Fibroblast of lung (primary cell): ENCODE results near the gene PRIM1. TPM values are rescaled to one million over a fixed set of nuclear protein-coding genes. Genes with fewer than 3 reads are reported as not detected.

Experiments
- DNase-seq, 2 donors: peaks; one replicate each; pipeline versions ENCODE4 v3.0.0 to v3.0.0-alpha.2; 2010; ENCODE audit warnings: low read depth in 2 of 2
- H2AFZ ChIP-seq: 2 replicates; pipeline ENCODE4 v1.5.1; 2012; ENCODE audit warnings: low read length, control low read depth, inconsistent platforms
- H3K27ac ChIP-seq: 2 replicates; pipeline ENCODE4 v1.5.1; 2011; ENCODE audit warnings: low read length, control low read depth; ENCODE audit not compliant: insufficient read depth
- H3K27me3 ChIP-seq: 2 replicates; pipeline ENCODE4 v1.5.1; 2011; ENCODE audit warnings: mild to moderate bottlenecking, low read length; ENCODE audit not compliant: control insufficient read depth, insufficient read depth
- H3K36me3 ChIP-seq: 2 replicates; pipeline ENCODE4 v1.5.1; 2011; ENCODE audit warnings: low read length; ENCODE audit not compliant: control insufficient read depth, insufficient read depth
- H3K4me1 ChIP-seq: 2 replicates; pipeline ENCODE4 v1.5.1; 2011; ENCODE audit warnings: low read length; ENCODE audit not compliant: control insufficient read depth, insufficient read depth; ENCODE audit errors: extremely low read depth
- H3K4me2 ChIP-seq: 2 replicates; pipeline ENCODE4 v1.5.1; 2011; ENCODE audit warnings: low read length, control low read depth; ENCODE audit not compliant: insufficient read depth; ENCODE audit errors: extremely low read depth
- H3K4me3 ChIP-seq, 4 experiments: fragments of 200-600 bp in 1 of 4; sonication (generic) in 1 of 4; replicated peaks in 1 of 4; 2 replicates each; pipeline ENCODE4 v1.5.1; 2011 to 2016; ENCODE audit warnings: low read length in 4 of 4, low read depth in 3 of 4, mild to moderate bottlenecking in 3 of 4, control low read depth in 2 of 4, inconsistent platforms in 1 of 4, mixed read lengths in 1 of 4; ENCODE audit not compliant: insufficient read depth in 1 of 4; ENCODE audit errors: control extremely low read depth in 1 of 4
- H3K79me2 ChIP-seq: 2 replicates; pipeline ENCODE4 v1.5.1; 2012; ENCODE audit warnings: mild to moderate bottlenecking, low read length, inconsistent platforms; ENCODE audit not compliant: control insufficient read depth, insufficient read depth
- H3K9ac ChIP-seq: 2 replicates; pipeline ENCODE4 v1.5.1; 2011; ENCODE audit warnings: mild to moderate bottlenecking, low read length, control low read depth; ENCODE audit not compliant: insufficient read depth
- H3K9me3 ChIP-seq: 2 replicates; pipeline ENCODE4 v1.5.1; 2012; ENCODE audit warnings: low read depth, low read length; ENCODE audit not compliant: control insufficient read depth, insufficient read depth
- H4K20me1 ChIP-seq: 2 replicates; pipeline ENCODE4 v1.5.1; 2011; ENCODE audit warnings: low read length; ENCODE audit not compliant: control insufficient read depth, insufficient read depth; ENCODE audit errors: extremely low read depth
- EZH2 ChIP-seq: IDR thresholded peaks from 2 replicates; pipeline ENCODE4 v1.5.1; 2012; ENCODE audit warnings: low read length, control low read depth, mild to moderate bottlenecking; ENCODE audit errors: missing control alignments
- polyA plus RNA-seq, 2 donors: library from polyadenylated mRNA; depleted of rRNA in 1 of 2; stranded (reverse) in 1 of 2; unstranded in 1 of 2; fragments of >200 nt; gene quantifications; 2 replicates each; pipeline ENCODE4 v1.2.1, GENCODE V29; 2011 to 2012; ENCODE audit warnings: missing spikeins in 1 of 2
- total RNA-seq: library from RNA; depleted of rRNA; stranded (reverse); fragments of >200 nt; gene quantifications from 2 replicates; pipeline ENCODE4 v1.2.1, GENCODE V29; 2014
- TF ChIP-seq, protein P1 (sequence below), 2 donors: IDR thresholded peaks in 1 of 2; conservative IDR thresholded peaks in 1 of 2; 1 replicate in 1 of 2; 2 replicates in 1 of 2; pipeline ENCODE4 v1.5.1; 2011 to 2012; ENCODE audit warnings: low read length in 2 of 2, control low read depth in 1 of 2, inconsistent platforms in 1 of 2, low read depth in 1 of 2, mild to moderate bottlenecking in 1 of 2

PRIM1 gene
- total and polyA plus RNA-seq, 2 donors (not counting 1 experiment from before 2014, with no cell fraction given), result 6.1 to 7.1 TPM

DNA sequence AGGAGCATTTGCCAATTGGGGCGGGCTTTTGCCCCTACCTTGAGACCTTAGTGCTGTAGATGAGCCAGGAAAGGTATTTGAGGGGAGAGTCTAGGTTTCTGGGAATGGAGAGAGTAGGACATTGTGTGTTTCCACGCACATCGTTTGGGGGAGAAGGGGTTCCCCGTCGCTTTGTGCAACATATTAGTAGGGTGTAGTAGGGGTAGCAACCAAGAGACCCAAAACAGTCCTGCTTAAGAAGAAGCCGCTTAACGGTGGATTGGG is 63.3 kb downstream of the PRIM1 start:
- H4K20me1 ChIP-seq, result no peaks in the 10 kb centered on the region
- H3K4me3 ChIP-seq, result peak overlapping the region; percentile 58 to 99 (median 77)
- peak overlapping the region; percentile 96 for H3K4me2 ChIP-seq
- peaks cover 41% of the 10 kb centered on the region for H3K79me2 ChIP-seq
- no peaks in the 10 kb centered on the region for H3K27me3 ChIP-seq
- peak overlapping the region; percentile 77 for H2AFZ ChIP-seq
- H3K27ac ChIP-seq, result peak overlapping the region; percentile 90
- H3K9me3 ChIP-seq, result no peaks in the 10 kb centered on the region
- peaks cover 2% of the 10 kb centered on the region for H3K4me1 ChIP-seq
- peak overlapping the region; percentile 70 for H3K9ac ChIP-seq
- TF ChIP-seq, protein P1, sequence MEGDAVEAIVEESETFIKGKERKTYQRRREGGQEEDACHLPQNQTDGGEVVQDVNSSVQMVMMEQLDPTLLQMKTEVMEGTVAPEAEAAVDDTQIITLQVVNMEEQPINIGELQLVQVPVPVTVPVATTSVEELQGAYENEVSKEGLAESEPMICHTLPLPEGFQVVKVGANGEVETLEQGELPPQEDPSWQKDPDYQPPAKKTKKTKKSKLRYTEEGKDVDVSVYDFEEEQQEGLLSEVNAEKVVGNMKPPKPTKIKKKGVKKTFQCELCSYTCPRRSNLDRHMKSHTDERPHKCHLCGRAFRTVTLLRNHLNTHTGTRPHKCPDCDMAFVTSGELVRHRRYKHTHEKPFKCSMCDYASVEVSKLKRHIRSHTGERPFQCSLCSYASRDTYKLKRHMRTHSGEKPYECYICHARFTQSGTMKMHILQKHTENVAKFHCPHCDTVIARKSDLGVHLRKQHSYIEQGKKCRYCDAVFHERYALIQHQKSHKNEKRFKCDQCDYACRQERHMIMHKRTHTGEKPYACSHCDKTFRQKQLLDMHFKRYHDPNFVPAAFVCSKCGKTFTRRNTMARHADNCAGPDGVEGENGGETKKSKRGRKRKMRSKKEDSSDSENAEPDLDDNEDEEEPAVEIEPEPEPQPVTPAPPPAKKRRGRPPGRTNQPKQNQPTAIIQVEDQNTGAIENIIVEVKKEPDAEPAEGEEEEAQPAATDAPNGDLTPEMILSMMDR (conservative IDR thresholded peaks at IDR 0.05 in 1 of 2, IDR thresholded peaks at IDR 0.05 in 1 of 2; ENCODE audit: low read depth in 1 of 2, low read length in 2 of 2), result no peak
- no peak for TF ChIP-seq EZH2
- no peaks in the 10 kb centered on the region for H3K36me3 ChIP-seq
- no peak for DNase-seq

DNA sequence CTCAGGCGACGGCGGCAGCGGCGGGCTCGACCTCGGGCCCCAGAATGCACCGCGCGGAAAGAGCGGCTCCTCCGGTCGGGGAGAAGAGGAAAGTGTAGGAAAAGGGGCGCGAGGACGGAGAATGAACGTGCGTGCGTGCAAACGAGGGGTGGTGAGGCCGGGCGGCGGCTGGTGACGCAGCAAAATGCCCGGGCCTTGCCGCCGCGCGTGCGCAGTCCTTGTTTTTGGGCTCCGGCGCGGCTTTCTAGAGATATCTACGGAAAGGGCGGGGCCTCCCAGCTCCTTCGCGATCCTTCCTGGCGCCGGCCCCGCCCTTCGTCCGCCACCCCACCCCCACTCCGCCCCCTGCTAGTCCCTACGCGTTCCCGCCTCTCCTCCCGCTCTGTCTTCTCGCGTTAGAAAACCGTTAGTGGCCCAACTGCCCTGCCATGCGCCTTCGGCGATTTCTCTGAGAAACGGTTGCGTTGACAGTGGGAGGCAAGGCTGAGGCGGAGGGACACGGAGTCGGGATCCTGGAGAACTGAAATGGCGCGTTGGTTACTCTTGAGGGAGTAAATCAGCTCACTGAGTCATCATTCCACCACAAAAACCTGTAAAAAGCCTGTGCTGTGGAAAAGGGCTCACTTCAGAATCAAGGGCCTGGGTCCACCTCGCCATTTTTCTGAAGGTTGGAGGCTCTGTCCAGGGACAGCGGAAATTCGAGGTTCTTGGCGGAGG is 63.8 kb downstream of the PRIM1 start, which contains the start of gene PTGES3:
TSS of gene PTGES3 (minus strand) at position 156 of the 717 bp plus-strand sequence. CDS start 285 bp downstream, outside the sequence.
- Histone ChIP-seq H3K79me2 (peaks cover 45% of the 10 kb centered on the region), H3K27ac (peak within 1 kb of the TSS; percentile 99), H3K4me2 (peak within 1 kb of the TSS; percentile 96), H3K4me3 (peak within 1 kb of the TSS; percentile 99 to 100 (median 100)), H3K4me1 (peaks cover 2% of the 10 kb centered on the region), H3K9me3 (no peaks in the 10 kb centered on the region), H2AFZ (peak within 1 kb of the TSS; percentile 77), H4K20me1 (no peaks in the 10 kb centered on the region), H3K9ac (peak within 1 kb of the TSS; percentile 99), H3K36me3 (no peaks in the 10 kb centered on the region), H3K27me3 (no peaks in the 10 kb centered on the region)
- TF ChIP-seq EZH2, result no peak
- TF ChIP-seq, protein P1 (conservative IDR thresholded peaks at IDR 0.05 in 1 of 2, IDR thresholded peaks at IDR 0.05 in 1 of 2; ENCODE audit: low read depth in 1 of 2, low read length in 2 of 2), result no peak
- peak; percentile 94 to 98 for DNase-seq

DNA sequence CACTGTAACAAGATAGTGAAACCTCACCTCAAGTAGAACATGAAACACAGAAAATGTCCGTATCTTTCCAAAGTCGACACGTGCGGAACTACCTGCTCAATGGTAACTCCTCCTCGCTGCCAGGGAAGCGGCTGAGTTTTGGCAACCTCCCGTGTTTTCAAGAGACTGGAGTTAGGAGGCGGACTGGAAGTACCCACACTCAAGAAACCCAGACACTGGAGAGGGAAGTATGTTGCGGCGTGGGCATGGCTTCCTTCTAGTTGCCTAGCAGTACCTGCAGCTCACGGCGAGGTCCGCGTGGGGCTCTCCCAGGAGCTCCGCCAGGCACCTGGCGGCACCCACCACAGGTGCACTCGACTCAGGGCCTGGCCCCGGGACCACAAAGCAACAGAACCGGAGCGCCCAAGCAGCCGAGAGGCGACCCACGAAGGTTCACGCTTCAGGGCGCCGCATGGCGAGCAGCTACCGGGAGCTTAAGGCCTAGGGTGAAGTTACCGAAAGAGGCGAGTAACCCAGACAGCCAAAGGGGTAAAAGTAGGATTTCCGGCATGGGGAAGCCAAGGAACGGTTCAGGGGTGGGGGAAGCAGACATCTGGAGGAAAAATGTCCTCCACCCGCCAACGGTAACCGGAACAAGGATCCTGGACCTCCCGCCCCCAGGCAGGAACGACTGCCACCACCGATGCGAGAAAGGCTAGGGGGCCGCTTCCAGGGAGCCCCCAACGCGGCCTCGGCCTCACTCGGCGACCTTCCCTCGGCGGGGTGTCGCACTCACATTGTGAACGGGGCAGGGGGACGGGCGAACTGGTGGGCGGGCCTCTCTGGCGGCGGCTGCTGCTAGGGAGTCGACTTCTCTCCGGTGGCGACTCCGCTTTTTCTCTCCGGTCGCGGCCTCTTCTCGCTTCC is 64.6 kb downstream of the PRIM1 start:
- TF ChIP-seq EZH2, result no peak
- TF ChIP-seq, protein P1 (conservative IDR thresholded peaks at IDR 0.05 in 1 of 2, IDR thresholded peaks at IDR 0.05 in 1 of 2; ENCODE audit: low read depth in 1 of 2, low read length in 2 of 2), result no peak
- Histone ChIP-seq H4K20me1 (no peaks in the 10 kb centered on the region), H3K27ac (peak overlapping the region; percentile 99), H2AFZ (no peak overlapping the region), H3K36me3 (no peaks in the 10 kb centered on the region), H3K27me3 (no peaks in the 10 kb centered on the region), H3K9me3 (no peaks in the 10 kb centered on the region), H3K9ac (peak overlapping the region; percentile 99), H3K4me3 (peak overlapping the region; percentile 99 to 100 (median 100)), H3K4me1 (peaks cover 2% of the 10 kb centered on the region), H3K4me2 (peak overlapping the region; percentile 83), H3K79me2 (peaks cover 53% of the 10 kb centered on the region)
- peak in 1 of 2 donors; percentile 46 for DNase-seq
